Stimulated activated CD4-positive, alpha-beta T cell treated with anti-CD3 and anti-CD28 coated beads, TNF-alpha, amount 100 ng/mL, for 1 hour (primary cell): ENCODE results near the gene IP6K1.
"Not testable (repeated sequence)": the region's sequence is repeated elsewhere in the genome, so short reads cannot be mapped to it uniquely, and the experiment has no call there.

Experiments used
- DNase-seq, 3 donors: peaks; one replicate each; pipeline ENCODE4 v3.0.0-alpha.2; 2020; ENCODE audit warnings: low read depth in 3 of 3, low spot score in 1 of 3

The IP6K1 gene

GRCh38 chr3:49794431-49794830 is 8.1 kb upstream of the IP6K1 start:
- DNase-seq: no peak

DNA sequence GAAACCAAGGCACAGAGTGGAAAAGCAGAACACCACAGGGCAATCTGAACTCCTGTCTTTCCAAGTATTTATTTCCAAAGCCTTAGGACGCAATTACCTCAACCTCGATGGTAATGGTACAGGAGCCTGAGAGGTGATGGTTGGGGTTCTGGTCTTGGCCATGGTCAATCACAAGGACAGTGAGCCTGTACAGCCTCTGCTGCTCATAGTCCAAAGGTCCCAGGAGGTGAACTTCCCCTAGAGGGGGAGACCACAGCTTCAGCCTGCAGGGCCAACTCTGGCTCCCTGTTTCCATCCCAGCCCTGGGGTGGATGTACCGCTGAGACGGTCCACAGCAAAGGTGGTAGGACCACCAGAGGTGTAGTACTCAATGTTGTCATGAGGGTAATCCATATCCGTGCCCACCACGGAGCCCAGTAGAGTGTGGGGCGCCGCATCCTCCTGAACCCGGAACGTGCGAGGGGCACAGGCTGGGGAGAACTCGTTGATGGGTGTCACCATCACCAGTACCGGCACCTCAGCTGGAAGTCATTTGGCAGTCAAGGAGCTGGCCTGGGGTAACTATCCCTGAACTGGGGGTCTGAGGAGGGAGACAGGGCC is 7.2 kb upstream of the IP6K1 start:
- DNase-seq: no peak

DNA sequence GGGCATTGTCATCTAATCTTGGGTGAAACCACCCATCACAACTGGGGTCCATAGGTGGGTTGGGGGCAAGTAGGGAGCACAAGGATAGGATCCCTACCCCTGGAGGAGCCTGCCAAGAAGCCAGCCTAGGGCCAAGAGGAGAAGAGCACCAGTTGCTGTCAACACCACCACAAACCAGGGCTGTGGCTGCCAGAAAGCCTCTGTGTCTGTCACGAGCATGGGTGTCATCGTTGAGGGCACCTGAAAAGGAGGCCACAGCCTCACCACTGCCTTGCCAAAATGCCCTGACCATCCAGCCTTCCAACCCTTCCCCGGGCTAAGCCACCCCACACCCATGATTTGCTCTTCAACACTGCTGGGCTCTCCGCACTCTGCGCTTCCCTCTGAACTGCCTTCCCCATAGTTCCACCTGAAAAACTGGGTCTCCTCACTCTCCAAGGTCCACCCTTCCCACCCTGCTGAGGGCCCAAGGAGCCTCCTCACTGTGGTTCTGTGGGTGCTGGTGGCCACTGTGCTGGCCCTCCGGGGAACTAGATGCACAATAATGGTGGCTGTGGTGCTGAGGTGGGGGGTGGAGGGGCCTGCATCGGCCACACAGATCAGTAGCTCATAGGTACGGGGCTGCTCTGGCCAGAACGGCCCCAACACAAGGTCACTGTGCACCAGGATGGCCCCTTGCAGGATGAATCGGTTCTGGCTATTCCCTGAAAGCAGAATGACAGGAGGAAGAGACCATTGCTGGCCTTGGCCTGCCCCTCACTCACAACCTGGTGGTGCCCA is 6.2 kb upstream of the IP6K1 start:
- no peak for DNase-seq

DNA sequence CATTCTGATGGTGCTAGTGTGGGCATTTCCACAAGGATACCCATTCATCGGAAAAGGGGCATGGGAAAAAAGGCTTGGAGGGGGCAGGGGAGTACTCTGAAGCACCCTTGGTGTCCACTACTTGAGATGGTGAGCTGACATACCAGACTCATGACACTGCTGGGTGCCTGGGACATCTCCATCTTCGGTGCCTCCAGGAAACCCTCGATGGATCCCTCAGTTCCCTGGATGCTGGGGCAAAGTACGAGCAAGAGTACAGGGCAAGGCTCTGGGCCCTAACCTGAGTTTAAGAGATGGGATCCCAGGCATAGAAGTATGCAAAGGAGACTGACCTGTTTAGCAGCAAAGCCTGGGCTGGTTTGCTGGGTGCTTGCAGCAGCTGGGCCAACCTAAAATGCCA is 5.2 kb upstream of the IP6K1 start:
- no peak for DNase-seq

DNA sequence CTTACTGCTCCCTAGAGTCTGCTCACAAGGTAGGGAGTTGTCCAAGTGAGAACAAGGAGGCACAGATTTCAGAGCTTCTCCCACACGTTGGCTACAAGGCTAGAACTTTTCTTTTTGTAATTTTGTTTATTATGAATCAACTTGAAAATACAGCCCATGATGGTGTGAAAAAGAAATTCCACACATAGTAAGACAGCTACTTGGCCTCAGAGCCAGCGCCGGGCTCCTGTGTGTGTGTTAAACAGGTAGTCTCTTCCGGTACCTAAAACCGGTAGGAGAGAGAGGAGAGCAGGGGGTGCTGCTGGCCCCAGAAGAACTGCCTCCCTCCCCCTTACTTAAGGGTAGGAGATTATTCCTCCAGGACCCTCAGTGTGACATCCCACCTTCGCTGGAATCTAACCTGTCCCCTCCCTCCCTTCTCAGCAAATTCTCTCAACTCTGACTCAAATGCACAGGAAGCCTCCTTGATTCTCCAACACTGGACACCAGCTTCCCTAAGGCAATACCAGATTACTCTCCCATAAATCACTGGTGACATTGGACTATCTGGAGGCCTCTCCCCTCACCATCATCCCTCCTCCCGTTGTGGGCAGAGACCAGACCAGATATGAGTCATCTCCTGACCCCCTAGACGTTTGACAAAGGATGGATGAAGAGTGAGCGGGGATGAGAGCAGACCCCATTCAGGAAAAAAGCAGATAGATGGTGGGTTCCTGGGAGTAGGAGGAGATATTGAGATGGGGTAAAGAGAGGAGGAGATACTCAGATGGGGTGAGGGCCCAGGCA is 4.5 kb upstream of the IP6K1 start:
- no peak for DNase-seq

DNA sequence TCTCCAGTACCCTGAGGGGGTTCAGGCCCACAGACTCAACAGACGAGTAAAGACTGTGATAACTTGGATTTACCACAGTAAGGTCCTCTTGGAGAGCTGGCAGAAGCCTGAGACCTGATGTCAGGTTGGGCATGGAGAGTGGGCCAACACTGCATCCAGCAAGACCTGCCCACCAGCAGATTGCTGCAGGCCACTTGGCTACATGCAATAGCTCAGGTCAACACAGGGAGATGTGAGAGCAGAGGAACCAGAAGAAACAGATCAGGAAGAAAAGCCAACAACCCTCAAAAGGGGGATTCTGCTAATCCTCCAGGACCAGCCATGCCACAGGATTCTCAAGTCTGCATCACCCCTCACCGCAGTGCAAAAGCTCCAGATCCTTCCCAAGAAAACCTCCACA is 1.7 kb upstream of the IP6K1 start:
- no peak for DNase-seq

GRCh38 chr3:49787536-49787935 is 1.2 kb upstream of the IP6K1 start:
- DNase-seq: no peak

DNA sequence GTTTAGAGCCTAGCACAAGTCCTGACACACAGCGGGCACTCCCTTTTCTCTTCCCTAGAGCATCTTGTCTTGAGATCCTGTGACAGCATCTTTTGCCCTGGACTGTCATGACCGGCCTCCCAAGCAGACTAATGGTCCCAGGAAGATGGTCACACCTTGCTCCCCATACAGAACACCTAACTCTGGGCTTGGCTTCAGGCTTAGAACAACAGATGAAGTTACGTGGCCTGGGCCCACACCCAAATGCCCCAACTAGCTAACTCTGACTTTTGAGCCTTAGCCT is 781 bp upstream of the IP6K1 start:
- DNase-seq: no peak

DNA sequence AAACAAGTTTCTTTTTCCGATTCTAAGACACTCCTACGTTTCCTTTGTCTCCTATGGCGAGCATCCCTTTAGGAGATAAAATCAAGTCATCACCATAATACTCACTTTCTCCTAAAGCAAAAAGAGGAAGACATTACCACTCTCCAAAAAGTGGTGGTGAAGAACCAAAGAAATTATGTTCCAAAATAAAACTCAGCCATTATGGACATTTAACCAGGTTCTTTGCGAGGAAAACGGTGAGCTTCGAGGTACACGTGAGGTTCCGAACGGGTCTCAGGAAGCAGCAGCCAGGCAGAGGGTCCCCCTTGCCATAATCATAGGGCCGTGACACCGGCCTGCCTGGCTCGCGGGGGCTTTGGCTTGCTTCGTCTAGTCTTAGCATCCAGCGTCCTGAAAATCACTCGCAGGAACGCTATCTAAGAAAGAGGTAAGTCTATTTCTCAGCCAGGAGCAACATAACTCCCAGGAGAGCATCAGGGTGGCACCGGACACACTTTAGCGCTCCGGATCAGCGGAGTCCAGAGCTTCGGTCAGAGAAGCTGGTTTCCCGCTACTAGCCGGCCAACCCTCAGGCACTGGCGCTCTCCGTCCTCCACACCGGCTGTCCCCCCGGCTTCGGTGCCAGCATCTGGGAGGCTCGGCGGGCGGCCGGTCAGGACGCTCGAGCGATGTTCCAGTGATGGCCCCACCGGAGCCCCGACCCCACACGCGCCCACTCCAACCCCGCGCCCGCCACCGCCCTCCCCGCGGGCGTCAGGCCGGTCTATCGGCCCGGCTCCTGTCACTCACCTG is 581 bp downstream of the IP6K1 start:
- no peak for DNase-seq

DNA sequence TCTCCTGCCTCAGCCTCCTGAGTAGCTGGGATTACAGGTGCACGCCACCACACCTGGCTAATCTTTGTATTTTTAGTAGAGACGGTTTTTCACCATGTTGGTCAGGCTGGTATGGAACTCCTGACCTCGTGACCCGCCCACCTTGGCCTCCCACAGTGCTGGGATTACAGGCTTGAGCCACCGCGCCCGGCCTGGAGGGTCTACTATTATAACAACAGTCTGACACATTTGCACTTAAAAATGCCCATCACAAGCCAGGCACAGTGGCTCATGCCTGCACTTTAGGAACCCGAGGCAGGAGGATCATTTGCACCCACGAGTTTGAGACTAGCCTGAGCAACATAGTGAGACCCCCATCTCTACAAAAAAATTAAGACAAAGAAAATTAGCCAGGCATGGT is 4.1 kb downstream of the IP6K1 start:
- not testable (repeated sequence) for DNase-seq

GRCh38 chr3:49781415-49782199 is 4.7 kb downstream of the IP6K1 start:
- DNase-seq: no peak

GRCh38 chr3:49780975-49781365 is 5.4 kb downstream of the IP6K1 start:
- DNase-seq: not testable (repeated sequence)

DNA sequence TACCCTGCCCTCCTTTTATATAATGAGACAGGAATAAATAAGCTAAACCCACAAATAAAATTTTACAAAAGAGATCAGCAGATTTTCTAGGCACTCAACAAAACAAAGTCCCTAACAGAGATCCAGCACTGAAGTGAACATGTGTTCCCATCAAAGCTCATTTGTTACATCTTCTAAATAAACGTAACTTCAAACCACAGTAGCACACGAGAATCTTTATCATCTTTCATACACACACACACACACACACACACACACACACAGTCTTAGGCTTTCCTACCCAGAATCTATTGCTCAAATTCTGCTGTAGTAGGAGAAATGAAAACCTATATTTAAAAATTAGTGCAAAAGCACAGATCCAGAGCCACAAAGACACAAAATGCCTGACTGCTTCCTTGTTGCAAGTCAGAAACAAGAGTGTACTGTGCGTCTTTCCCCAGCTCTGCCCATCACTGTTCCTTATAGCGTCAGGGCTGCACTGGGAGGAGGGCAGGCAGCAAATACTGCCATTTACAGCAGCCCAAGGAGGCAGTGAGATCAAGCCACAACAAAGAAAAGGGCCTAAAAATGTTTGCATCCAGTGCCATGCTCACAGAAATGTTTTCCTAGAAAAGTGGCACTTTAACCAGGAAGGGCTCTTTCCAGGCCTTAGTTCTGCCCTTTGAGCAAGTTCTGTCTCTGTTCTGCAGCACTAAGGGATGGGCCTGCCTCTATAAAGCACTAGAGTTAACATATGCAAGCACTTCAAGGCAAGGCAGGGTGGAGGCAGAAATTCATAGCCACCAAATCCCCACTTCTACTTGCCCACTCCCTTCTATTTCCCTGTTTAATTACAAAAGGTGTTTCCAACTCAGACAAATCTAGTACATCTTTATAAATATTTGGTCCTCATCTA is 6.0 kb downstream of the IP6K1 start:
- DNase-seq: no peak

GRCh38 chr3:49779358-49780079 is 6.8 kb downstream of the IP6K1 start:
- no peak for DNase-seq

DNA sequence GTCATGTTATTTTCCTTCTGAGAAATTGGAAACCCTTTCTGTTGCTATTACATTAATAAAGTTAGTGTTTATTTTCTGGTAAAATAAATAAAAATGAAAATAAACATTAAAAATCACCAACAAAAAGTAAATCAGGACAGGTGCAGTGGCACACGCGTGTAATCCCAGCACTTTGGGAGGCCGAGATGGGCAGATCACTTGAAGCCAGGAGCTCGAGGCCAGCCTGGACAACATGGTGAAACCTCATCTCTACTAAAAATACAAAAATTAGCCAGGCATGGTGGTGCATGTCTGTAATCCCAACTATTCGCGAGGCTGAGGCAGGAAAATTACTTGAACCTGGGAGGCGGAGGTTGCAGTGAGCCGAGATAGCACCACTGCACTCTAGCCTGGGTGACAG is 10.2 kb downstream of the IP6K1 start:
- DNase-seq: not testable (repeated sequence)

GRCh38 chr3:49775538-49775937 is 10.8 kb downstream of the IP6K1 start:
- DNase-seq: no peak

DNA sequence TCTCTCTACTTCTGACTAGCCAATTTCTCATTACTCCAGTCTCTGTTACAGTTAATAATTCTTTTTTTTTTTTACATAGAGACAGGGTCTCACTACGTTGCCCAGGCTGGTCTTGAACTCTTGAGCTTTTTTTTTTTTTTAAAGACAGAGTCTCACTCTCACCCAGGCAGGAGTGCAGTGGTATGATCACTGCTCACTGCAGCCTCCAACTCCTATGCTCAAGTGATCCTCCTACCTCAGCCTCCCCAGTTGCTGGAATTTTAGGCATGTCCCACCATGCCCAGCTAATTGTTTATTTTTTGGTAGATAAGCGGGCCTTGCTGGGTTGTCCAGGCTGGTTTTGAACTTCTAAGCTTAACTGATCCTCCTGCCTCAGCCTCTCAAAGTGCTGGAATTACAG is 13.6 kb downstream of the IP6K1 start:
- no peak for DNase-seq

GRCh38 chr3:49771340-49771938 is 14.9 kb downstream of the IP6K1 start:
- DNase-seq: no peak

- no peak for DNase-seq
These were observed 16.4 kb downstream of the IP6K1 start for GRCh38 chr3:49769926-49770325.
